ENCODE results near the gene ASTN2. TPM values are rescaled to one million over a fixed set of nuclear protein-coding genes. Genes with fewer than 3 reads are reported as not detected.

Gene ASTN2
- total and polyA plus RNA-seq, 4 donors: 0.57 to 2.9 (median 1.4) TPM

GRCh38 chr9:116791326-116791725, 623.5 kb downstream of the ASTN2 start (continued):
- TF ChIP-seq ATF3 (IDR thresholded peaks at IDR 0.05): no peak
- TF ChIP-seq CTCF (IDR thresholded peaks at IDR 0.05; ENCODE audit: low read depth, low read length, missing input control): no peak
- TF ChIP-seq MAX (IDR thresholded peaks at IDR 0.05): no peak
- no peak for TF ChIP-seq SP1 (IDR thresholded peaks at IDR 0.05)

- peaks cover 0 to 12% (median 2%) of the 10 kb centered on the region in 4 donors for H3K27me3 ChIP-seq (ENCODE audit: control insufficient read depth in 4 of 4, insufficient read depth in 4 of 4, low read length in 3 of 4)
- H3K9ac ChIP-seq (ENCODE audit: low read depth in 1 of 2, low read length in 2 of 2): no peak overlapping the region
- TF ChIP-seq FOXA1 (IDR thresholded peaks at IDR 0.05) (no peak), MAX (IDR thresholded peaks at IDR 0.05) (no peak), ATF3 (IDR thresholded peaks at IDR 0.05) (no peak)
- no peak overlapping the region for H3K27ac ChIP-seq (ENCODE audit: low read depth in 1 of 2, low read length in 2 of 2)
- DNase-seq (ENCODE audit: low spot score): no peak
- H3K36me3 ChIP-seq (ENCODE audit: control insufficient read depth in 4 of 4, insufficient read depth in 3 of 4, low read depth in 1 of 4, low read length in 3 of 4): no peaks in the 10 kb centered on the region
- H3K4me3 ChIP-seq (ENCODE audit: low read depth in 1 of 3, low read length in 3 of 3): no peak overlapping the region
- no peaks in the 10 kb centered on the region for H3K9me3 ChIP-seq (ENCODE audit: control insufficient read depth in 4 of 4, low read length in 3 of 4)
- 52% methylated on average over 3 of the region's 3 CpGs for WGBS
- H3K4me1 ChIP-seq (ENCODE audit: control insufficient read depth in 4 of 4, insufficient read depth in 4 of 4, low read length in 3 of 4): no peaks in the 10 kb centered on the region
Measured at GRCh38 chr9:116789081-116789480, 625.8 kb downstream of the ASTN2 start.

GRCh38 chr9:116786737-116787136, 628.1 kb downstream of the ASTN2 start:
- Histone ChIP-seq H3K9me3 (ENCODE audit: control insufficient read depth in 4 of 4, low read length in 3 of 4) (no peaks in the 10 kb centered on the region), H3K27ac (ENCODE audit: low read depth in 1 of 2, low read length in 2 of 2) (no peak overlapping the region), H3K27me3 (ENCODE audit: control insufficient read depth in 4 of 4, insufficient read depth in 4 of 4, low read length in 3 of 4) (peaks cover 0 to 10% (median 2%) of the 10 kb centered on the region in 4 donors), H3K4me3 (ENCODE audit: low read depth in 1 of 3, low read length in 3 of 3) (no peak overlapping the region), H3K4me1 (ENCODE audit: control insufficient read depth in 4 of 4, insufficient read depth in 4 of 4, low read length in 3 of 4) (no peaks in the 10 kb centered on the region), H3K36me3 (ENCODE audit: control insufficient read depth in 4 of 4, insufficient read depth in 3 of 4, low read depth in 1 of 4, low read length in 3 of 4) (no peaks in the 10 kb centered on the region), H3K9ac (ENCODE audit: low read depth in 1 of 2, low read length in 2 of 2) (no peak overlapping the region)
- no peak for DNase-seq (ENCODE audit: low spot score)
- TF ChIP-seq GABPA (IDR thresholded peaks at IDR 0.05 in 1 of 2, conservative IDR thresholded peaks at IDR 0.05 in 1 of 2): no peak
- TF ChIP-seq CTCF (IDR thresholded peaks at IDR 0.05; ENCODE audit: low read depth, low read length, missing input control): no peak
- TF ChIP-seq EGR1 (IDR thresholded peaks at IDR 0.05; ENCODE audit: low read depth in 2 of 2): no peak
- TF ChIP-seq TAF1 (conservative IDR thresholded peaks at IDR 0.05): no peak
- no peak for TF ChIP-seq FOXA2 (IDR thresholded peaks at IDR 0.05)
- no peak for TF ChIP-seq HNF4A (conservative IDR thresholded peaks at IDR 0.05)
- no peak for TF ChIP-seq ZBTB33 (IDR thresholded peaks at IDR 0.05)
- 87% methylated on average over 2 of the region's 2 CpGs for WGBS

Measured in liver (tissue), 9 donors.